H1 (cell line): ENCODE data around the gene CARD14. TPM values are rescaled to one million over a fixed set of nuclear protein-coding genes. Genes with fewer than 3 reads are reported as not detected.
A peak's percentile ranks its signal among the peaks of the same experiment; 100 is the strongest.

Experiments
- CTCF ChIA-PET: fragments of 300-600 bp; sonication (Branson Sonifier 250); formaldehyde crosslinking; loops from one replicate; lab custom pipeline; 2021; ENCODE audit not compliant: partially characterized antibody; lab: Charles Lee
- POLR2A ChIA-PET: fragments of 300-600 bp; sonication (Branson Sonifier 250); formaldehyde crosslinking; loops from one replicate; lab custom pipeline; 2021; ENCODE audit warnings: inconsistent platforms; ENCODE audit not compliant: partially characterized antibody; lab: Charles Lee
- DNase-seq, 2 experiments: peaks; one replicate each; pipeline versions ENCODE4 v3.0.0 to v3.0.0-alpha.2; 2010 to 2022; ENCODE audit warnings: low spot score in 2 of 2, low read depth in 1 of 2, mixed read lengths in 1 of 2
- FAIRE-seq: peaks from 2 replicates; lab custom pipeline; 2011; peaks lifted over from hg19 to GRCh38; lab: Jason Lieb, UNC
- H2AFZ ChIP-seq: 2 replicates; pipeline ENCODE4 v1.8.1; 2012; ENCODE audit warnings: low read length, inconsistent platforms
- H2AK5ac ChIP-seq: 2 replicates; pipeline ENCODE4 v1.6.1; 2013; ENCODE audit warnings: low read depth, low read length
- H2BK120ac ChIP-seq: replicated peaks from 2 replicates; pipeline ENCODE3; 2013; ENCODE audit warnings: low read depth, low read length, inconsistent platforms
- H2BK12ac ChIP-seq: 2 replicates; pipeline ENCODE4 v1.6.1; 2013; ENCODE audit warnings: low read depth, low read length
- H2BK15ac ChIP-seq: 2 replicates; pipeline ENCODE4 v1.6.1; 2013; ENCODE audit warnings: low read length
- H2BK20ac ChIP-seq: 2 replicates; pipeline ENCODE4 v1.6.1; 2013; ENCODE audit warnings: low read length
- H2BK5ac ChIP-seq: 2 replicates; pipeline ENCODE4 v1.6.1; 2013; ENCODE audit warnings: low read depth, low read length
- H3K14ac ChIP-seq: 2 replicates; pipeline ENCODE4 v1.6.1; 2013; ENCODE audit warnings: inconsistent platforms; ENCODE audit not compliant: insufficient read length
- H3K18ac ChIP-seq: 2 replicates; pipeline ENCODE4 v1.6.1; 2013; ENCODE audit warnings: low read length; ENCODE audit errors: extremely low read depth
- H3K23ac ChIP-seq: 2 replicates; pipeline ENCODE4 v1.6.1; 2013; ENCODE audit warnings: inconsistent platforms; ENCODE audit not compliant: insufficient read length
- H3K23me2 ChIP-seq: 2 replicates; pipeline ENCODE4 v1.6.1; 2013; ENCODE audit warnings: low read depth, low read length
- H3K27ac ChIP-seq: 2 replicates; pipeline ENCODE4 v1.6.1; 2011; ENCODE audit warnings: low read depth, low read length, inconsistent platforms
- H3K27me3 ChIP-seq, 4 experiments: replicated peaks in 1 of 4; 1 replicate in 1 of 4; 2 replicates in 3 of 4; pipeline versions ENCODE4 v1.6.1 to v1.8.1; 2011 to 2013; ENCODE audit warnings: low read length in 3 of 4, mild to moderate bottlenecking in 3 of 4, inconsistent platforms in 2 of 4, mixed read lengths in 2 of 4, moderate library complexity in 1 of 4; ENCODE audit not compliant: control insufficient read depth in 3 of 4, insufficient read depth in 3 of 4; ENCODE audit errors: extremely low read depth in 1 of 4
- H3K36me3 ChIP-seq, 4 experiments: 2 replicates each; pipeline versions ENCODE4 v1.6.1 to v1.8.1; 2011 to 2013; ENCODE audit warnings: mild to moderate bottlenecking in 4 of 4, low read length in 3 of 4, moderate library complexity in 2 of 4, control low read depth in 1 of 4, inconsistent platforms in 1 of 4; ENCODE audit not compliant: insufficient read depth in 4 of 4, control insufficient read depth in 2 of 4
- H3K4ac ChIP-seq: replicated peaks from 2 replicates; pipeline ENCODE3; 2013; ENCODE audit warnings: low read length, low read depth, mixed read lengths, inconsistent platforms; ENCODE audit not compliant: insufficient read length
- H3K4me1 ChIP-seq, 4 experiments: replicated peaks in 1 of 4; 1 replicate in 1 of 4; 2 replicates in 3 of 4; pipeline versions ENCODE4 v1.6.1 to v1.8.1; 2011 to 2013; ENCODE audit warnings: low read length in 3 of 4, inconsistent platforms in 2 of 4, mixed read lengths in 1 of 4; ENCODE audit not compliant: insufficient read depth in 4 of 4, control insufficient read depth in 3 of 4
- H3K4me2 ChIP-seq, 2 experiments: 2 replicates each; pipeline versions ENCODE4 v1.6.1 to v1.8.1; 2011 to 2013; ENCODE audit warnings: low read depth in 2 of 2, low read length in 2 of 2, control low read depth in 1 of 2, inconsistent platforms in 1 of 2, mild to moderate bottlenecking in 1 of 2; ENCODE audit not compliant: insufficient read depth in 1 of 2
- H3K4me3 ChIP-seq, 4 experiments: fragments of 200-600, 300-600 bp in 1 of 4; sonication (generic), shearing (Covaris generic), sonication (Bioruptor Twin) in 1 of 4; 2 replicates each; pipeline versions ENCODE4 v1.5.1 to v1.8.1; 2011 to 2016; ENCODE audit warnings: low read length in 4 of 4, low read depth in 3 of 4, control low read depth in 2 of 4, inconsistent platforms in 2 of 4, mild to moderate bottlenecking in 2 of 4, mixed read lengths in 1 of 4, moderate library complexity in 1 of 4; ENCODE audit not compliant: insufficient read depth in 2 of 4; ENCODE audit errors: extremely low read depth in 1 of 4
- H3K56ac ChIP-seq: replicated peaks from 2 replicates; pipeline ENCODE3; 2013; ENCODE audit warnings: low read depth, mild to moderate bottlenecking, mixed read lengths, low read length, inconsistent platforms; ENCODE audit not compliant: insufficient read length
- H3K79me1 ChIP-seq: 2 replicates; pipeline ENCODE4 v1.6.1; 2013; ENCODE audit warnings: low read depth, low read length, control low read depth
- H3K79me2 ChIP-seq, 2 experiments: 2 replicates each; pipeline versions ENCODE4 v1.6.1 to v1.8.1; 2012 to 2013; ENCODE audit warnings: low read length in 2 of 2, mild to moderate bottlenecking in 2 of 2, inconsistent platforms in 1 of 2; ENCODE audit not compliant: insufficient read depth in 2 of 2, control insufficient read depth in 1 of 2
- H3K9ac ChIP-seq, 4 experiments: replicated peaks in 1 of 4; 1 replicate in 1 of 4; 2 replicates in 3 of 4; pipeline versions ENCODE4 v1.6.1 to v1.8.1; 2011 to 2013; ENCODE audit warnings: low read depth in 3 of 4, low read length in 3 of 4, control low read depth in 2 of 4, mild to moderate bottlenecking in 2 of 4, moderate library complexity in 2 of 4, inconsistent platforms in 1 of 4; ENCODE audit errors: extremely low read depth in 1 of 4
- H3K9me3 ChIP-seq, 2 experiments: 2 replicates each; pipeline versions ENCODE4 v1.6.1 to v1.8.1; 2012 to 2013; ENCODE audit warnings: mild to moderate bottlenecking in 2 of 2, moderate library complexity in 2 of 2, control low read depth in 1 of 2, inconsistent platforms in 1 of 2, low read depth in 1 of 2, low read length in 1 of 2, mixed read lengths in 1 of 2; ENCODE audit not compliant: insufficient read depth in 2 of 2
- H4K20me1 ChIP-seq, 2 experiments: replicated peaks in 1 of 2; 2 replicates each; pipeline versions ENCODE3 to v1.8.1; 2011 to 2013; ENCODE audit warnings: inconsistent platforms in 2 of 2, low read length in 2 of 2, mild to moderate bottlenecking in 1 of 2; ENCODE audit not compliant: insufficient read depth in 2 of 2, control insufficient read depth in 1 of 2
- H4K5ac ChIP-seq: 2 replicates; pipeline ENCODE4 v1.6.1; 2013; ENCODE audit warnings: low read length, low read depth, mixed read lengths, inconsistent platforms; ENCODE audit not compliant: insufficient read length
- H4K8ac ChIP-seq: 2 replicates; pipeline ENCODE4 v1.8.0; 2013; ENCODE audit warnings: mild to moderate bottlenecking, moderate library complexity, low read length, inconsistent platforms; ENCODE audit not compliant: insufficient read depth; ENCODE audit errors: extremely low read depth
- H4K91ac ChIP-seq: replicated peaks from 2 replicates; pipeline ENCODE3; 2013; ENCODE audit warnings: low read length, mixed read lengths, inconsistent platforms; ENCODE audit not compliant: insufficient read length
- CTCF ChIP-seq, 3 experiments: IDR thresholded peaks; 1 replicate in 2 of 3; 2 replicates in 1 of 3; pipeline versions ENCODE4 v1.5.1 to v1.6.1; 2011; ENCODE audit warnings: low read length in 3 of 3, mild to moderate bottlenecking in 3 of 3, inconsistent platforms in 2 of 3, low read depth in 1 of 3, moderate library complexity in 1 of 3; ENCODE audit not compliant: insufficient read depth in 1 of 3; ENCODE audit errors: control extremely low read depth in 1 of 3
- SP4 ChIP-seq: IDR thresholded peaks from 2 replicates; pipeline ENCODE4 v1.6.1; 2012; ENCODE audit warnings: low read length, inconsistent platforms
- WGBS, 2 experiments: shearing (Covaris generic) in 1 of 2; methylation state at CpG; one replicate each; pipeline versions ENCODE4 v1.1.6 to v1.1.7; 2013 to 2015; ENCODE audit warnings: low lambda C conversion rate in 2 of 2, mixed read lengths in 2 of 2, inconsistent platforms in 1 of 2, low coverage in 1 of 2, missing lambda C conversion rate in 1 of 2; ENCODE audit not compliant: insufficient replicate concordance in 2 of 2, insufficient coverage in 1 of 2, insufficient read length in 1 of 2; ENCODE audit errors: extremely low coverage in 1 of 2, missing lambda C conversion rate in 1 of 2; 5-methylcytosine and 5-hydroxymethylcytosine counted together
- polyA plus RNA-seq, 7 experiments: library from polyadenylated mRNA; depleted of rRNA in 3 of 7; stranded (reverse) in 5 of 7; unstranded in 2 of 7; fragments of >200 nt in 5 of 7; fragments of 200-250 nt in 2 of 7; gene quantifications; 1 replicate in 5 of 7; 2 replicates in 1 of 7; 4 replicates in 1 of 7; pipeline versions ENCODE4 v1.2.1 to v1.2.3, GENCODE V29; 2011 to 2013; ENCODE audit warnings: missing spikeins in 2 of 7, mixed read lengths in 2 of 7
- total RNA-seq: library from RNA; stranded (reverse); fragmentation: NEBNext Ultra II Directional; extraction: Animal tissue kit (Norgen Biotek cat#: 25700); gene quantifications from 2 replicates; pipeline ENCODE4 v1.2.1, GENCODE V29; 2021

CARD14 gene
- total and polyA plus RNA-seq, 2 of the 8 experiments (the other 6 are each of a cell fraction or from before 2014, with no cell fraction given) = 0.08 TPM; not detected in 1

GRCh38 chr17:80183581-80184422, 14.0 kb downstream of the CARD14 start:
- Histone ChIP-seq H3K27me3 (no peaks in the 10 kb centered on the region), H2BK5ac (no peak overlapping the region), H3K36me3 (no peaks in the 10 kb centered on the region), H2BK20ac (no peak overlapping the region), H3K23me2 (no peaks in the 10 kb centered on the region), H4K91ac (no peak overlapping the region), H3K79me2 (no peaks in the 10 kb centered on the region), H3K4me3 (no peak overlapping the region), H3K27ac (no peak overlapping the region), H2BK120ac (no peak overlapping the region), H3K18ac (no peak overlapping the region), H3K56ac (no peak overlapping the region), H4K5ac (no peak overlapping the region)
- WGBS, 2 experiments = 87% methylated on average over 25 of the region's 26 CpGs; no CpG with 5 or more reads in 1 of the 2 experiments
- CTCF ChIA-PET = interaction anchor here (0.6 to 8.9 kb wide), 17 partner anchors 9 to 183 kb away, joined by 3 to 73 read pairs (median 4); no protein-coding TSS in a partner anchor
- POLR2A ChIA-PET = interaction anchor here (0.6 kb wide), 1 partner anchor 161 kb away, joined by 3 read pairs; no protein-coding TSS in a partner anchor
- no peak for DNase-seq
- TF ChIP-seq SP4 = no peak
- peak in 1 of 3 experiments; percentile 1; a peak in 1 of 4 replicates for TF ChIP-seq CTCF (IDR thresholded peaks at IDR 0.05; ENCODE audit: control extremely low read depth in 1 of 3, insufficient read depth in 1 of 3, low read depth in 1 of 3, low read length in 3 of 3)
- TF ChIP-seq, all 59 proteins: peak for 1
- H2AFZ ChIP-seq = peak overlapping the region; percentile 31; the same call in 1 of the 2 replicates
- H3K9ac ChIP-seq = no peak overlapping the region; a peak in 1 of 7 replicates
- 0 out of 2 replicates have a peak overlapping the region, but pooled peaks have one; percentile 46 for H2BK15ac ChIP-seq
- no peak overlapping the region for H3K4ac ChIP-seq
- H3K4me1 ChIP-seq = no peaks in the 10 kb centered on the region
- H2AK5ac ChIP-seq = no peak overlapping the region
- no peak overlapping the region for H3K14ac ChIP-seq
- no peak overlapping the region for H3K4me2 ChIP-seq
- H2BK12ac ChIP-seq = no peak overlapping the region; the same call in 1 of the 2 replicates
- no peaks in the 10 kb centered on the region; the same call in 1 of the 2 replicates for H3K79me1 ChIP-seq
- no peak overlapping the region for H3K23ac ChIP-seq
- no peak for FAIRE-seq
- H4K20me1 ChIP-seq = no peaks in the 10 kb centered on the region
- H4K8ac ChIP-seq = no peak overlapping the region; the same call in 1 of the 2 replicates
- H3K9me3 ChIP-seq = no peaks in the 10 kb centered on the region
